IMR-90 (cell line): ENCODE data around the gene SPCS2. TPM values are rescaled to one million over a fixed set of nuclear protein-coding genes. Genes with fewer than 3 reads are reported as not detected.
"Not testable (repeated sequence)": the region's sequence is repeated elsewhere in the genome, so short reads cannot be mapped to it uniquely, and the experiment has no call there.

ENCODE experiments used
- ATAC-seq: fragments of 200-7000 bp; cut with Tn5 transposase; 2 replicates; pipeline ENCODE4 v1.9.1; 2020; ENCODE audit warnings: low read depth, mild to moderate bottlenecking, moderate library complexity
- BruUV-seq: library from RNA; stranded (reverse); fragments of 400-500 nt; replicated peaks from 2 replicates; lab custom pipeline; 2021; lab: Mats Ljungman, UMichigan
- CTCF ChIA-PET: fragments of 300-600 bp; formaldehyde crosslinking; extraction: SDS; loops from one replicate; lab custom pipeline; 2021; ENCODE audit warnings: antibody characterized with exemption; lab: Yijun Ruan, JAX
- POLR2A ChIA-PET: fragments of 300-600 bp; sonication (Branson Sonifier 250); formaldehyde crosslinking; loops from one replicate; lab custom pipeline; 2022; ENCODE audit warnings: antibody characterized with exemption; ENCODE audit not compliant: unreplicated experiment; lab: Charles Lee
- DNase-seq: peaks from one replicate; pipeline ENCODE4 v3.0.0; 2013
- H2AFZ ChIP-seq: replicated peaks from 2 replicates; pipeline ENCODE3; 2013; ENCODE audit warnings: low read length, mild to moderate bottlenecking; ENCODE audit not compliant: poor library complexity
- H2AK5ac ChIP-seq: 2 replicates; pipeline ENCODE4 v1.6.1; 2013; ENCODE audit warnings: low read depth, low read length, inconsistent platforms
- H2AK9ac ChIP-seq: replicated peaks from 2 replicates; pipeline ENCODE3; 2013; ENCODE audit warnings: mild to moderate bottlenecking, low read depth, low read length, moderate library complexity; ENCODE audit not compliant: poor library complexity
- H2BK120ac ChIP-seq: 2 replicates; pipeline ENCODE4 v1.6.1; 2013; ENCODE audit warnings: low read depth, low read length, inconsistent platforms
- H2BK15ac ChIP-seq: 3 replicates; pipeline ENCODE4 v1.6.1; 2013; ENCODE audit warnings: low read depth, low read length, inconsistent platforms
- H2BK20ac ChIP-seq: 2 replicates; pipeline ENCODE4 v1.6.1; 2013; ENCODE audit warnings: low read depth, mild to moderate bottlenecking, inconsistent platforms, low read length, moderate library complexity
- H2BK5ac ChIP-seq: 2 replicates; pipeline ENCODE4 v1.6.1; 2013; ENCODE audit warnings: mild to moderate bottlenecking, low read depth, low read length, inconsistent platforms; ENCODE audit not compliant: poor library complexity, severe bottlenecking
- H3K14ac ChIP-seq: replicated peaks from 2 replicates; pipeline ENCODE4 v1.6.1; 2013; ENCODE audit warnings: low read depth, low read length, inconsistent platforms
- H3K18ac ChIP-seq: 2 replicates; pipeline ENCODE4 v1.6.1; 2013; ENCODE audit warnings: low read depth, low read length, control low read depth
- H3K23ac ChIP-seq: 2 replicates; pipeline ENCODE4 v1.6.1; 2013; ENCODE audit warnings: low read depth, low read length, inconsistent platforms
- H3K27ac ChIP-seq: 2 replicates; pipeline ENCODE4 v1.5.1; 2013; ENCODE audit warnings: mild to moderate bottlenecking, control low read depth, low read length; ENCODE audit not compliant: insufficient read depth
- H3K27me3 ChIP-seq: 2 replicates; pipeline ENCODE4 v1.6.1; 2013; ENCODE audit warnings: low read length; ENCODE audit not compliant: control insufficient read depth, insufficient read depth
- H3K36me3 ChIP-seq: 2 replicates; pipeline ENCODE4 v1.6.1; 2013; ENCODE audit warnings: low read length, mixed read lengths; ENCODE audit not compliant: control insufficient read depth, insufficient read depth
- H3K4ac ChIP-seq: 2 replicates; pipeline ENCODE4 v1.6.1; 2013; ENCODE audit warnings: low read depth, low read length, inconsistent platforms
- H3K4me1 ChIP-seq: 2 replicates; pipeline ENCODE4 v1.6.1; 2013; ENCODE audit warnings: low read length, mixed read lengths; ENCODE audit not compliant: control insufficient read depth, insufficient read depth
- H3K4me2 ChIP-seq: 2 replicates; pipeline ENCODE4 v1.6.1; 2013; ENCODE audit warnings: low read depth, mild to moderate bottlenecking, control low read depth, low read length, moderate library complexity
- H3K4me3 ChIP-seq: 2 replicates; pipeline ENCODE4 v1.5.1; 2013; ENCODE audit warnings: low read depth, mild to moderate bottlenecking, control low read depth, low read length, moderate library complexity; ENCODE audit not compliant: insufficient read depth
- H3K56ac ChIP-seq: 2 replicates; pipeline ENCODE4 v1.6.1; 2013; ENCODE audit warnings: low read length, inconsistent platforms; ENCODE audit not compliant: insufficient read depth; ENCODE audit errors: extremely low read depth
- H3K79me1 ChIP-seq, 2 experiments: 2 replicates each; pipeline ENCODE4 v1.6.1; 2013; ENCODE audit warnings: low read length in 2 of 2, inconsistent platforms in 1 of 2, low read depth in 1 of 2
- H3K9ac ChIP-seq: 2 replicates; pipeline ENCODE4 v1.6.1; 2013; ENCODE audit warnings: low read depth, low read length, control low read depth
- H3K9me1 ChIP-seq: 2 replicates; pipeline ENCODE4 v1.6.1; 2013; ENCODE audit warnings: low read length, inconsistent platforms; ENCODE audit not compliant: insufficient read depth
- H3K9me3 ChIP-seq: 2 replicates; pipeline ENCODE4 v1.6.1; 2013; ENCODE audit warnings: low read length; ENCODE audit not compliant: control insufficient read depth, insufficient read depth
- H4K20me1 ChIP-seq: 2 replicates; pipeline ENCODE4 v1.6.1; 2013; ENCODE audit warnings: low read length, inconsistent platforms; ENCODE audit not compliant: insufficient read depth
- H4K5ac ChIP-seq: 2 replicates; pipeline ENCODE4 v1.6.1; 2013; ENCODE audit warnings: mild to moderate bottlenecking, low read depth, low read length, control low read depth
- H4K8ac ChIP-seq, 2 experiments: 2 replicates each; pipeline ENCODE4 v1.6.1; 2013; ENCODE audit warnings: low read depth in 2 of 2, low read length in 2 of 2, control low read depth in 1 of 2, inconsistent platforms in 1 of 2
- H4K91ac ChIP-seq: 2 replicates; pipeline ENCODE4 v1.6.1; 2013; ENCODE audit warnings: low read depth, low read length, inconsistent platforms; ENCODE audit not compliant: insufficient read depth
- WGBS, 2 experiments: methylation state at CpG; one replicate each; pipeline versions ENCODE4 v1.1.5 to v1.1.7; 2013; ENCODE audit warnings: missing lambda C conversion rate in 2 of 2; ENCODE audit not compliant: insufficient read length in 1 of 2; ENCODE audit errors: extremely low coverage in 2 of 2; 5-methylcytosine and 5-hydroxymethylcytosine counted together
- dilution Hi-C: fragments of 300-500 bp; cut with HindIII; formaldehyde crosslinking; loops from one replicate; pipeline ENCODE4 v1.14.3; 2018; ENCODE audit warnings: low sequenced_read_pairs; ENCODE audit not compliant: unreplicated experiment
- in situ Hi-C: fragments of 300-500 bp; cut with MboI; formaldehyde crosslinking; loops from 3 replicates; pipeline ENCODE4 v1.14.3; 2019; ENCODE audit warnings: low sequenced_read_pairs, inconsistent platforms, mixed read lengths
- intact Hi-C: fragments of 100-400 bp; cut with micrococcal nuclease; formaldehyde crosslinking; loops from 2 replicates; pipeline ENCODE4 v1.10.0; 2022
- polyA plus RNA-seq, 3 experiments: library from polyadenylated mRNA; depleted of rRNA; stranded (reverse); fragments of >200 nt; gene quantifications; 2 replicates each; pipeline ENCODE4 v1.2.3, GENCODE V29; 2012; ENCODE audit warnings: low replicate concordance in 1 of 3
- total RNA-seq: library from RNA; depleted of rRNA; stranded (reverse); fragments of >200 nt; gene quantifications from 2 replicates; pipeline ENCODE4 v1.2.3, GENCODE V29; 2012

Gene SPCS2
- total and polyA plus RNA-seq, 2 of the 4 experiments (the other 2 are of a cell fraction) = 15.4 to 76.0 TPM

DNA sequence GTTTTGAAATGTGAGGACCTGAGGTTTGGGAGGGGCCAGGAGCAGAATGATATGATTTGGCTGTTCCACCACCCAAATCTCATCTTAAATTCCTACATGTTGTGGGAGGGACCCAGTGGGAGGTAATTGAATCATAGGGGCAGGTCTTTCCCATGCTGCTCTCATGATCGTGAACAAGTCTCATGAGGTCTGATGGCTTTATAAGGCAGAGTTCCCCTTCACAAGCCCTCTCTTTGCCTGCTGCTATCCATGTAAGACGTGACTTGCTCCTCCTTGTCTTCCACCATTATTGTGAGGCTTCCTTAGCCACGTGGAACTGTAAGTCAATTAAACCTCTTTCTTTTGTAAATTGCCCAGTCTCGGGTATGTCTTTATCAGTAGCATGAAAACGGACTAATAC is 71.3 kb downstream of the SPCS2 start:
- H3K9ac ChIP-seq, H3K56ac ChIP-seq, H3K36me3 ChIP-seq, H3K27me3 ChIP-seq, H2AK9ac ChIP-seq, H3K79me1 ChIP-seq, H3K4me3 ChIP-seq, H3K14ac ChIP-seq, POLR2A ChIA-PET, H4K20me1 ChIP-seq, H2AK5ac ChIP-seq, H3K27ac ChIP-seq, dilution Hi-C loops, H2BK5ac ChIP-seq, H2BK15ac ChIP-seq, H3K4ac ChIP-seq, DNase-seq, H3K23ac ChIP-seq, ATAC-seq, H4K5ac ChIP-seq, H2BK120ac ChIP-seq, H3K18ac ChIP-seq, H3K9me1 ChIP-seq, H3K4me2 ChIP-seq, H4K8ac ChIP-seq, CTCF ChIA-PET, BruUV-seq, H2AFZ ChIP-seq, intact Hi-C loops, H3K4me1 ChIP-seq, H3K9me3 ChIP-seq, H2BK20ac ChIP-seq, H4K91ac ChIP-seq: not testable (repeated sequence)
- WGBS, 2 experiments = no CpG with 5 or more reads among the region's 5 CpGs
- in situ Hi-C loops = loop anchor here (5.0 kb wide), 2 partner anchors 182 to 227 kb away; no protein-coding TSS in a partner anchor
